K562 (cell line): ENCODE measurements around the gene PTOV1. TPM values are rescaled to one million over a fixed set of nuclear protein-coding genes. Genes with fewer than 3 reads are reported as not detected.

ENCODE experiments used
- MLLT1 ChIP-seq, 2 experiments: fragments of 450-650 bp; IDR thresholded peaks; 2 replicates each; pipeline ENCODE4 v1.6.1; 2016
- MTA3 ChIP-seq: fragments of 450-650 bp; formaldehyde crosslinking; IDR thresholded peaks from 2 replicates; pipeline ENCODE4 v1.6.1; 2017; ENCODE audit warnings: mild to moderate bottlenecking, borderline replicate concordance
- NCOR1 ChIP-seq: fragments of 450-650 bp; IDR thresholded peaks from 2 replicates; pipeline ENCODE4 v1.6.1; 2016; ENCODE audit warnings: mild to moderate bottlenecking, moderate library complexity
- NEUROD1 ChIP-seq: fragments of 150-350 bp; IDR thresholded peaks from 2 replicates; pipeline ENCODE4 v1.6.1; 2014; ENCODE audit warnings: borderline replicate concordance, low read length, low read depth; ENCODE audit not compliant: partially characterized antibody
- NKRF ChIP-seq: fragments of 450-650 bp; IDR thresholded peaks from 2 replicates; pipeline ENCODE4 v1.6.1; 2016; ENCODE audit warnings: borderline replicate concordance
- PTTG1 ChIP-seq: fragments of 450-650 bp; IDR thresholded peaks from 2 replicates; pipeline ENCODE4 v1.6.1; 2016; ENCODE audit warnings: low read depth, mild to moderate bottlenecking, missing genetic modification characterization, missing compliant biosample characterization
- ZNF316 ChIP-seq: fragments of 450-650 bp; IDR thresholded peaks from 2 replicates; pipeline ENCODE4 v1.6.1; 2016
- ZNF347 ChIP-seq: fragments of 450-650 bp; formaldehyde crosslinking; IDR thresholded peaks from 2 replicates; pipeline ENCODE4 v1.4.0; 2020; ENCODE audit warnings: low read depth, mild to moderate bottlenecking, moderate library complexity
- polyA plus RNA-seq, 8 experiments: library from polyadenylated mRNA; depleted of rRNA in 4 of 8; stranded (reverse) in 5 of 8; unstranded in 3 of 8; fragments of >200 nt; fragmentation: Nextera tagmentation in 2 of 8; fragmentation: Illumina TruSeq in 1 of 8; extraction: Ambion mirVana in 2 of 8; extraction: Trizol in 1 of 8; gene quantifications; 2 replicates each; pipeline versions ENCODE4 v1.2.1 to v1.2.3, GENCODE V29; 2011 to 2014; ENCODE audit warnings: inconsistent platforms in 1 of 8, missing spikeins in 1 of 8
- total RNA-seq, 7 experiments: library from RNA; depleted of rRNA in 6 of 7; stranded (reverse); fragments of >200 nt in 6 of 7; fragmentation: Illumina TruSeq in 2 of 7; extraction: Trizol in 2 of 7; gene quantifications; 2 replicates each; pipeline versions ENCODE4 v1.2.1 to v1.2.3, GENCODE V29; 2011 to 2021; ENCODE audit warnings: low replicate concordance in 1 of 7
- TF ChIP-seq, protein P1 (sequence below): fragments of 450-650 bp; IDR thresholded peaks from 2 replicates; pipeline ENCODE4 v1.6.1; 2016; ENCODE audit warnings: mild to moderate bottlenecking, moderate library complexity
- TF ChIP-seq, protein P2 (sequence below): sonication (generic); IDR thresholded peaks from 2 replicates; pipeline ENCODE4 v1.6.1; 2016

The PTOV1 gene
- total and polyA plus RNA-seq, 9 of the 15 experiments (the other 6 are each of a cell fraction or from before 2014, with no cell fraction given) = 4.9 to 169 (median 43.5) TPM

DNA sequence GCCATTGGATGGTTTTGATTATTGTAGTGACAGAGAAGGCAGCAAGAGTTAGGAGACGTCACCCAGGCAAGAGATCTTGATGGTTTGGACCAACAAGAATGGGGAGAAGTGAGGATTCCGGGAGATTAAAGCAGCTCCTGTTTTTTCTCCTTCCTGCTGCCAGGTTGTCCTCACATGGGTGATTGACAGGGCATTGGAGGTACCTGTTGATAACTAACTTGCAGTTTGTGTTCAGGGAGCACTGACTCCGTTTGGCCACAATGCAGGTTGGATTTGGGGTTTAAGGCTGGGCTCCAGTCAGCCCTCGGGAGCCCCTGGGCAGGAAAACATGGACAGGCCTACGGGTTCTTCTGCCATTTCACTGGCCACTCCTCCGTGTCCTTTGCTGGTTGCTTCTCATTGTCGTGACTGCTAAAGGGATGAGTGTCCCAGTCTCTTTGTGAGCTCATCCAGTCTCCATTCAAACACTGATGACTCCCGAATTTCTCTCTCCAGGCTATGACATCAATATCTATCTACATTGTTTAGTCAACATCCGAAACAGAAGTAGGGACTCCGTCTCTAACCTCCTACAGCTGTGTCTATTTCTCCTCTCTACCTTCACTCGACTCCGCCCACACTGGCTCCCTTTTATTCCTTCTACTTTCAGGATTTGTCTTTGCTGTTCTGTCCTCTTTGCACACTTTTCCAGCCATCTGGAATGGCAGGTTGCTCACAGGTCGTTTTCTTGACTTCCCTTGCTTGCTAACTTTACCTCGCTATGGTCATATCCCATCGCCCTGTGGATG is 1.3 kb upstream of the PTOV1 start (continued):
- TF ChIP-seq, protein P1, sequence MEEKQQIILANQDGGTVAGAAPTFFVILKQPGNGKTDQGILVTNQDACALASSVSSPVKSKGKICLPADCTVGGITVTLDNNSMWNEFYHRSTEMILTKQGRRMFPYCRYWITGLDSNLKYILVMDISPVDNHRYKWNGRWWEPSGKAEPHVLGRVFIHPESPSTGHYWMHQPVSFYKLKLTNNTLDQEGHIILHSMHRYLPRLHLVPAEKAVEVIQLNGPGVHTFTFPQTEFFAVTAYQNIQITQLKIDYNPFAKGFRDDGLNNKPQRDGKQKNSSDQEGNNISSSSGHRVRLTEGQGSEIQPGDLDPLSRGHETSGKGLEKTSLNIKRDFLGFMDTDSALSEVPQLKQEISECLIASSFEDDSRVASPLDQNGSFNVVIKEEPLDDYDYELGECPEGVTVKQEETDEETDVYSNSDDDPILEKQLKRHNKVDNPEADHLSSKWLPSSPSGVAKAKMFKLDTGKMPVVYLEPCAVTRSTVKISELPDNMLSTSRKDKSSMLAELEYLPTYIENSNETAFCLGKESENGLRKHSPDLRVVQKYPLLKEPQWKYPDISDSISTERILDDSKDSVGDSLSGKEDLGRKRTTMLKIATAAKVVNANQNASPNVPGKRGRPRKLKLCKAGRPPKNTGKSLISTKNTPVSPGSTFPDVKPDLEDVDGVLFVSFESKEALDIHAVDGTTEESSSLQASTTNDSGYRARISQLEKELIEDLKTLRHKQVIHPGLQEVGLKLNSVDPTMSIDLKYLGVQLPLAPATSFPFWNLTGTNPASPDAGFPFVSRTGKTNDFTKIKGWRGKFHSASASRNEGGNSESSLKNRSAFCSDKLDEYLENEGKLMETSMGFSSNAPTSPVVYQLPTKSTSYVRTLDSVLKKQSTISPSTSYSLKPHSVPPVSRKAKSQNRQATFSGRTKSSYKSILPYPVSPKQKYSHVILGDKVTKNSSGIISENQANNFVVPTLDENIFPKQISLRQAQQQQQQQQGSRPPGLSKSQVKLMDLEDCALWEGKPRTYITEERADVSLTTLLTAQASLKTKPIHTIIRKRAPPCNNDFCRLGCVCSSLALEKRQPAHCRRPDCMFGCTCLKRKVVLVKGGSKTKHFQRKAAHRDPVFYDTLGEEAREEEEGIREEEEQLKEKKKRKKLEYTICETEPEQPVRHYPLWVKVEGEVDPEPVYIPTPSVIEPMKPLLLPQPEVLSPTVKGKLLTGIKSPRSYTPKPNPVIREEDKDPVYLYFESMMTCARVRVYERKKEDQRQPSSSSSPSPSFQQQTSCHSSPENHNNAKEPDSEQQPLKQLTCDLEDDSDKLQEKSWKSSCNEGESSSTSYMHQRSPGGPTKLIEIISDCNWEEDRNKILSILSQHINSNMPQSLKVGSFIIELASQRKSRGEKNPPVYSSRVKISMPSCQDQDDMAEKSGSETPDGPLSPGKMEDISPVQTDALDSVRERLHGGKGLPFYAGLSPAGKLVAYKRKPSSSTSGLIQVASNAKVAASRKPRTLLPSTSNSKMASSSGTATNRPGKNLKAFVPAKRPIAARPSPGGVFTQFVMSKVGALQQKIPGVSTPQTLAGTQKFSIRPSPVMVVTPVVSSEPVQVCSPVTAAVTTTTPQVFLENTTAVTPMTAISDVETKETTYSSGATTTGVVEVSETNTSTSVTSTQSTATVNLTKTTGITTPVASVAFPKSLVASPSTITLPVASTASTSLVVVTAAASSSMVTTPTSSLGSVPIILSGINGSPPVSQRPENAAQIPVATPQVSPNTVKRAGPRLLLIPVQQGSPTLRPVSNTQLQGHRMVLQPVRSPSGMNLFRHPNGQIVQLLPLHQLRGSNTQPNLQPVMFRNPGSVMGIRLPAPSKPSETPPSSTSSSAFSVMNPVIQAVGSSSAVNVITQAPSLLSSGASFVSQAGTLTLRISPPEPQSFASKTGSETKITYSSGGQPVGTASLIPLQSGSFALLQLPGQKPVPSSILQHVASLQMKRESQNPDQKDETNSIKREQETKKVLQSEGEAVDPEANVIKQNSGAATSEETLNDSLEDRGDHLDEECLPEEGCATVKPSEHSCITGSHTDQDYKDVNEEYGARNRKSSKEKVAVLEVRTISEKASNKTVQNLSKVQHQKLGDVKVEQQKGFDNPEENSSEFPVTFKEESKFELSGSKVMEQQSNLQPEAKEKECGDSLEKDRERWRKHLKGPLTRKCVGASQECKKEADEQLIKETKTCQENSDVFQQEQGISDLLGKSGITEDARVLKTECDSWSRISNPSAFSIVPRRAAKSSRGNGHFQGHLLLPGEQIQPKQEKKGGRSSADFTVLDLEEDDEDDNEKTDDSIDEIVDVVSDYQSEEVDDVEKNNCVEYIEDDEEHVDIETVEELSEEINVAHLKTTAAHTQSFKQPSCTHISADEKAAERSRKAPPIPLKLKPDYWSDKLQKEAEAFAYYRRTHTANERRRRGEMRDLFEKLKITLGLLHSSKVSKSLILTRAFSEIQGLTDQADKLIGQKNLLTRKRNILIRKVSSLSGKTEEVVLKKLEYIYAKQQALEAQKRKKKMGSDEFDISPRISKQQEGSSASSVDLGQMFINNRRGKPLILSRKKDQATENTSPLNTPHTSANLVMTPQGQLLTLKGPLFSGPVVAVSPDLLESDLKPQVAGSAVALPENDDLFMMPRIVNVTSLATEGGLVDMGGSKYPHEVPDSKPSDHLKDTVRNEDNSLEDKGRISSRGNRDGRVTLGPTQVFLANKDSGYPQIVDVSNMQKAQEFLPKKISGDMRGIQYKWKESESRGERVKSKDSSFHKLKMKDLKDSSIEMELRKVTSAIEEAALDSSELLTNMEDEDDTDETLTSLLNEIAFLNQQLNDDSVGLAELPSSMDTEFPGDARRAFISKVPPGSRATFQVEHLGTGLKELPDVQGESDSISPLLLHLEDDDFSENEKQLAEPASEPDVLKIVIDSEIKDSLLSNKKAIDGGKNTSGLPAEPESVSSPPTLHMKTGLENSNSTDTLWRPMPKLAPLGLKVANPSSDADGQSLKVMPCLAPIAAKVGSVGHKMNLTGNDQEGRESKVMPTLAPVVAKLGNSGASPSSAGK = 0 out of 2 replicates have a peak, but pooled peaks have one; percentile 44
- TF ChIP-seq MLLT1 (IDR thresholded peaks at IDR 0.05) (peak; percentile 61 to 70; a peak in 2 of 4 replicates), NCOR1 (no peak), ZNF316 (no peak), ZNF347 (no peak), MTA3 (no peak), NKRF (0 out of 2 replicates have a peak, but pooled peaks have one; percentile 59), NEUROD1 (no peak), PTTG1 (tag) (0 out of 2 replicates have a peak, but pooled peaks have one; percentile 48)
- TF ChIP-seq, protein P2, sequence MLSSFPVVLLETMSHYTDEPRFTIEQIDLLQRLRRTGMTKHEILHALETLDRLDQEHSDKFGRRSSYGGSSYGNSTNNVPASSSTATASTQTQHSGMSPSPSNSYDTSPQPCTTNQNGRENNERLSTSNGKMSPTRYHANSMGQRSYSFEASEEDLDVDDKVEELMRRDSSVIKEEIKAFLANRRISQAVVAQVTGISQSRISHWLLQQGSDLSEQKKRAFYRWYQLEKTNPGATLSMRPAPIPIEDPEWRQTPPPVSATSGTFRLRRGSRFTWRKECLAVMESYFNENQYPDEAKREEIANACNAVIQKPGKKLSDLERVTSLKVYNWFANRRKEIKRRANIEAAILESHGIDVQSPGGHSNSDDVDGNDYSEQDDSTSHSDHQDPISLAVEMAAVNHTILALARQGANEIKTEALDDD = peak; percentile 50; the same call in 1 of the 2 replicates
